ACC112 (cell line): ENCODE measurements around the gene PGP.

Source experiments
- H2AFZ ChIP-seq: fragments of 200-600 bp; sonication (generic); one replicate; pipeline ENCODE4 v1.6.0; 2017; ENCODE audit warnings: antibody characterized with exemption, low read length; ENCODE audit not compliant: unreplicated experiment
- H3K27ac ChIP-seq: fragments of 200-600 bp; sonication (generic); 2 replicates; pipeline ENCODE4 v1.5.1; 2014; ENCODE audit warnings: low read depth, mild to moderate bottlenecking, antibody characterized with exemption, low read length, moderate library complexity
- H3K27me3 ChIP-seq: fragments of 200-600 bp; sonication (generic); 2 replicates; pipeline ENCODE4 v1.6.1; 2014; ENCODE audit warnings: mild to moderate bottlenecking, antibody characterized with exemption, low read length, moderate library complexity, mixed read lengths; ENCODE audit not compliant: insufficient read depth
- H3K36me3 ChIP-seq: fragments of 200-600 bp; sonication (generic); 2 replicates; pipeline ENCODE4 v1.6.1; 2016; ENCODE audit warnings: mild to moderate bottlenecking, antibody characterized with exemption, low read length, moderate library complexity, mixed read lengths; ENCODE audit not compliant: insufficient read depth
- H3K4me1 ChIP-seq: fragments of 200-600 bp; sonication (generic); one replicate; pipeline ENCODE4 v1.6.1; 2016; ENCODE audit warnings: low read length, mixed read lengths; ENCODE audit not compliant: insufficient read depth, unreplicated experiment, control insufficient read depth
- H3K4me3 ChIP-seq: fragments of 200-600 bp; sonication (generic); 2 replicates; pipeline ENCODE4 v1.5.1; 2014; ENCODE audit warnings: mild to moderate bottlenecking, low read depth, low read length
- H3K79me2 ChIP-seq: fragments of 200-600 bp; sonication (generic); one replicate; pipeline ENCODE4 v1.6.0; 2016; ENCODE audit warnings: low read length; ENCODE audit not compliant: control insufficient read depth, unreplicated experiment, insufficient read depth

Gene PGP

GRCh38 chr16:2198283-2198682 lies 16.4 kb downstream of the PGP start:
- no peaks in the 10 kb centered on the region for H3K4me1 ChIP-seq
- no peak overlapping the region for H3K27ac ChIP-seq
- H2AFZ ChIP-seq, result no peak overlapping the region
- no peak overlapping the region for H3K4me3 ChIP-seq
- no peaks in the 10 kb centered on the region for H3K36me3 ChIP-seq
- H3K27me3 ChIP-seq, result peaks cover 49% of the 10 kb centered on the region
- H3K79me2 ChIP-seq, result no peaks in the 10 kb centered on the region

- Histone ChIP-seq H3K4me3 (no peak overlapping the region), H3K36me3 (no peaks in the 10 kb centered on the region), H2AFZ (no peak overlapping the region), H3K79me2 (no peaks in the 10 kb centered on the region), H3K27ac (no peak overlapping the region), H3K27me3 (peaks cover 49% of the 10 kb centered on the region), H3K4me1 (no peaks in the 10 kb centered on the region)
Observed at GRCh38 chr16:2197765-2198164, 16.9 kb downstream of the PGP start.

- Histone ChIP-seq H3K36me3 (no peaks in the 10 kb centered on the region), H3K4me1 (no peaks in the 10 kb centered on the region), H2AFZ (no peak overlapping the region), H3K79me2 (no peaks in the 10 kb centered on the region), H3K27me3 (peaks cover 49% of the 10 kb centered on the region), H3K4me3 (peak overlapping the region; percentile 25; the same call in 1 of the 2 replicates), H3K27ac (no peak overlapping the region)
Observed at GRCh38 chr16:2196981-2197511, 17.6 kb downstream of the PGP start.

- Histone ChIP-seq H3K79me2 (no peaks in the 10 kb centered on the region), H3K27me3 (peaks cover 49% of the 10 kb centered on the region), H3K4me1 (no peaks in the 10 kb centered on the region), H3K4me3 (peak within 1 kb of the TSS; percentile 56; the same call in 1 of the 2 replicates), H3K36me3 (no peaks in the 10 kb centered on the region), H2AFZ (no peak within 1 kb of the TSS), H3K27ac (no peak within 1 kb of the TSS)
Observed at GRCh38 chr16:2196162-2196980, 18.3 kb downstream of the PGP start, which contains the start of gene CASKIN1. Gene CASKIN1 (minus strand): TSS chr16:2196605. CDS start chr16:2196432, 173 bp downstream.

- no peaks in the 10 kb centered on the region for H3K36me3 ChIP-seq
- H3K4me3 ChIP-seq, result peak overlapping the region; percentile 56; the same call in 1 of the 2 replicates
- H2AFZ ChIP-seq, result no peak overlapping the region
- H3K4me1 ChIP-seq, result no peaks in the 10 kb centered on the region
- H3K27me3 ChIP-seq, result peaks cover 49% of the 10 kb centered on the region
- no peak overlapping the region for H3K27ac ChIP-seq
- no peaks in the 10 kb centered on the region for H3K79me2 ChIP-seq
Observed at GRCh38 chr16:2195322-2196161, 19.1 kb downstream of the PGP start.

GRCh38 chr16:2194852-2195321 lies 19.8 kb downstream of the PGP start:
- Histone ChIP-seq H3K79me2 (no peaks in the 10 kb centered on the region), H3K36me3 (no peaks in the 10 kb centered on the region), H2AFZ (no peak overlapping the region), H3K4me1 (no peaks in the 10 kb centered on the region), H3K27me3 (peaks cover 49% of the 10 kb centered on the region), H3K4me3 (no peak overlapping the region), H3K27ac (no peak overlapping the region)

GRCh38 chr16:2194166-2194834 lies 20.3 kb downstream of the PGP start:
- Histone ChIP-seq H3K27ac (no peak overlapping the region), H3K27me3 (peaks cover 44% of the 10 kb centered on the region), H3K4me3 (no peak overlapping the region), H2AFZ (no peak overlapping the region), H3K4me1 (no peaks in the 10 kb centered on the region), H3K79me2 (no peaks in the 10 kb centered on the region), H3K36me3 (no peaks in the 10 kb centered on the region)

GRCh38 chr16:2191446-2191706 lies 23.3 kb downstream of the PGP start:
- H3K4me1 ChIP-seq, result no peaks in the 10 kb centered on the region

GRCh38 chr16:2190659-2191445 lies 23.8 kb downstream of the PGP start:
- Histone ChIP-seq H3K4me3 (no peak overlapping the region), H3K4me1 (no peaks in the 10 kb centered on the region), H3K36me3 (no peaks in the 10 kb centered on the region), H3K79me2 (no peaks in the 10 kb centered on the region), H3K27me3 (peaks cover 14% of the 10 kb centered on the region), H2AFZ (no peak overlapping the region), H3K27ac (no peak overlapping the region)

More at GRCh38 chr16:2191446-2191706, 23.3 kb downstream of the PGP start:
- Histone ChIP-seq H3K36me3 (no peaks in the 10 kb centered on the region), H3K4me3 (no peak overlapping the region), H3K27me3 (peaks cover 18% of the 10 kb centered on the region), H3K79me2 (no peaks in the 10 kb centered on the region), H2AFZ (no peak overlapping the region), H3K27ac (no peak overlapping the region)
